ENCODE measurements around the gene IRX2. TPM values are rescaled to one million over a fixed set of nuclear protein-coding genes. Genes with fewer than 3 reads are reported as not detected.

Gene IRX2
- total and polyA plus RNA-seq, 8 donors, result 32.4 to 72.0 (median 63.3) TPM

GRCh38 chr5:2711446-2712425, 39.7 kb downstream of the IRX2 start:
- H3K4me1 ChIP-seq, result no peaks in the 10 kb centered on the region
- intact Hi-C loops (cut with DNase I), result no loop called here
- no peaks in the 10 kb centered on the region for H3K9me3 ChIP-seq
- no peaks in the 10 kb centered on the region for H3K27me3 ChIP-seq
- DNase-seq, result no peak
- no peak overlapping the region for H3K27ac ChIP-seq
- no peak for TF ChIP-seq CTCF (IDR thresholded peaks at IDR 0.05)
- no peaks in the 10 kb centered on the region for H3K36me3 ChIP-seq
- no peak overlapping the region for H3K4me3 ChIP-seq
- no peak for ATAC-seq

- intact Hi-C loops (cut with DNase I), result no loop called here
- Histone ChIP-seq H3K36me3 (no peaks in the 10 kb centered on the region), H3K9me3 (no peaks in the 10 kb centered on the region), H3K27ac (no peak overlapping the region), H3K27me3 (no peaks in the 10 kb centered on the region), H3K4me3 (no peak overlapping the region), H3K4me1 (no peaks in the 10 kb centered on the region)
- ATAC-seq, result no peak
- DNase-seq, result no peak
- TF ChIP-seq CTCF (IDR thresholded peaks at IDR 0.05), result no peak
Observed at GRCh38 chr5:2710910-2711309, 40.6 kb downstream of the IRX2 start.

- intact Hi-C loops (cut with DNase I), result no loop called here
- H3K36me3 ChIP-seq, result no peaks in the 10 kb centered on the region
- ATAC-seq, result no peak
- no peaks in the 10 kb centered on the region for H3K9me3 ChIP-seq
- no peaks in the 10 kb centered on the region for H3K4me1 ChIP-seq
- H3K4me3 ChIP-seq, result no peak overlapping the region
- no peak for TF ChIP-seq CTCF (IDR thresholded peaks at IDR 0.05)
- H3K27ac ChIP-seq, result no peak overlapping the region
- no peaks in the 10 kb centered on the region for H3K27me3 ChIP-seq
- DNase-seq, result no peak
Observed at GRCh38 chr5:2709976-2710689, 41.3 kb downstream of the IRX2 start.

- H3K4me1 ChIP-seq, result no peaks in the 10 kb centered on the region
- TF ChIP-seq CTCF (IDR thresholded peaks at IDR 0.05), result no peak
- H3K9me3 ChIP-seq, result no peaks in the 10 kb centered on the region
- H3K36me3 ChIP-seq, result no peaks in the 10 kb centered on the region
- H3K27me3 ChIP-seq, result no peaks in the 10 kb centered on the region
- DNase-seq, result no peak
- no peak overlapping the region for H3K27ac ChIP-seq
- intact Hi-C loops (cut with DNase I), result no loop called here
- no peak overlapping the region for H3K4me3 ChIP-seq
- ATAC-seq, result no peak
Observed at GRCh38 chr5:2708751-2709150, 42.7 kb downstream of the IRX2 start.

- Histone ChIP-seq H3K27me3 (no peaks in the 10 kb centered on the region), H3K4me1 (no peaks in the 10 kb centered on the region), H3K9me3 (no peaks in the 10 kb centered on the region), H3K4me3 (no peak overlapping the region), H3K36me3 (no peaks in the 10 kb centered on the region), H3K27ac (no peak overlapping the region)
- no peak for ATAC-seq
- TF ChIP-seq CTCF (IDR thresholded peaks at IDR 0.05), result no peak
- intact Hi-C loops (cut with DNase I), result no loop called here
- DNase-seq, result no peak
Observed at GRCh38 chr5:2708132-2708531, 43.3 kb downstream of the IRX2 start.
